HEK293 (cell line): ENCODE results near the gene TIMM17A.

Source experiments
- CTCF ChIA-PET: fragments of 350-600 bp; formaldehyde crosslinking; extraction: SDS; loops from one replicate; lab custom pipeline; 2021; ENCODE audit warnings: antibody characterized with exemption; lab: Yijun Ruan, JAX
- POLR2A ChIA-PET: fragments of 300-600 bp; formaldehyde crosslinking; extraction: SDS; loops from one replicate; lab custom pipeline; 2020; ENCODE audit warnings: antibody characterized with exemption, inconsistent platforms; lab: Yijun Ruan, JAX
- H3K27ac ChIP-seq: fragments of 200-500 bp; sonication (Bioruptor generic); 2 replicates; pipeline ENCODE4 v1.5.1; 2014; ENCODE audit warnings: low read depth, low read length, control low read depth, inconsistent platforms; ENCODE audit errors: extremely low read depth
- H3K36me3 ChIP-seq, 2 experiments: fragments of 200-500 bp in 1 of 2; sonication (Bioruptor generic) in 1 of 2; 1 replicate in 1 of 2; 2 replicates in 1 of 2; pipeline ENCODE4 v1.5.1; 2014 to 2017; ENCODE audit warnings: inconsistent platforms in 2 of 2, low read length in 2 of 2; ENCODE audit not compliant: control insufficient read depth in 2 of 2, insufficient read depth in 1 of 2
- H3K4me1 ChIP-seq: fragments of 200-500 bp; sonication (Bioruptor generic); 2 replicates; pipeline ENCODE4 v1.5.1; 2014; ENCODE audit warnings: mild to moderate bottlenecking, low read length, inconsistent platforms; ENCODE audit not compliant: control insufficient read depth, insufficient read depth
- H3K4me3 ChIP-seq: 2 replicates; pipeline ENCODE4 v1.5.1; 2011; ENCODE audit warnings: low read depth, mild to moderate bottlenecking, control low read depth, low read length, moderate library complexity
- H3K9me3 ChIP-seq: fragments of 200-500 bp; sonication (Bioruptor generic); 2 replicates; pipeline ENCODE4 v1.5.1; 2014; ENCODE audit warnings: low read depth, low read length, inconsistent platforms; ENCODE audit not compliant: control insufficient read depth, insufficient read depth
- IKZF3 ChIP-seq: fragments of 450-650 bp; IDR thresholded peaks from 2 replicates; pipeline ENCODE4 v1.5.0; 2018; ENCODE audit warnings: missing biosample characterization, mild to moderate bottlenecking, missing genetic modification characterization, moderate library complexity
- KLF7 ChIP-seq: fragments of 450-650 bp; formaldehyde crosslinking; IDR thresholded peaks from 2 replicates; pipeline ENCODE4 v1.5.1; 2016; ENCODE audit warnings: missing biosample characterization, missing genetic modification characterization, borderline replicate concordance
- REPIN1 ChIP-seq: fragments of 450-650 bp; formaldehyde crosslinking; IDR thresholded peaks from 2 replicates; pipeline ENCODE4 v1.5.1; 2017; ENCODE audit warnings: missing biosample characterization, missing genetic modification characterization, low read depth
- REST ChIP-seq: fragments of 450-650 bp; formaldehyde crosslinking; IDR thresholded peaks from 2 replicates; pipeline ENCODE4 v1.5.1; 2016; ENCODE audit warnings: missing biosample characterization, missing genetic modification characterization
- SCRT1 ChIP-seq: fragments of 450-650 bp; formaldehyde crosslinking; IDR thresholded peaks from 2 replicates; pipeline ENCODE4 v1.5.1; 2016; ENCODE audit warnings: missing biosample characterization, missing genetic modification characterization, borderline replicate concordance
- SCRT2 ChIP-seq: fragments of 450-650 bp; formaldehyde crosslinking; IDR thresholded peaks from 2 replicates; pipeline ENCODE4 v1.5.1; 2016; ENCODE audit warnings: missing biosample characterization, missing genetic modification characterization
- SP2 ChIP-seq: fragments of 450-650 bp; formaldehyde crosslinking; IDR thresholded peaks from 2 replicates; pipeline ENCODE4 v1.5.1; 2016; ENCODE audit warnings: missing biosample characterization, missing genetic modification characterization
- ZBTB17 ChIP-seq: fragments of 450-650 bp; formaldehyde crosslinking; IDR thresholded peaks from 2 replicates; pipeline ENCODE4 v1.5.1; 2016; ENCODE audit warnings: missing biosample characterization, missing genetic modification characterization
- ZBTB48 ChIP-seq: fragments of 450-650 bp; formaldehyde crosslinking; IDR thresholded peaks from 2 replicates; pipeline ENCODE4 v1.5.1; 2016; ENCODE audit warnings: missing biosample characterization, missing genetic modification characterization
- ZBTB7A ChIP-seq: fragments of 450-650 bp; formaldehyde crosslinking; IDR thresholded peaks from 2 replicates; pipeline ENCODE4 v1.5.1; 2016; ENCODE audit warnings: low read depth, missing biosample characterization, missing genetic modification characterization
- ZNF10 ChIP-seq: fragments of 450-650 bp; formaldehyde crosslinking; IDR thresholded peaks from 2 replicates; pipeline ENCODE4 v1.5.1; 2017; ENCODE audit warnings: missing biosample characterization, missing genetic modification characterization
- ZNF146 ChIP-seq: fragments of 450-650 bp; formaldehyde crosslinking; IDR thresholded peaks from 2 replicates; pipeline ENCODE4 v1.5.1; 2016; ENCODE audit warnings: missing biosample characterization, missing genetic modification characterization
- ZNF16 ChIP-seq: fragments of 450-650 bp; formaldehyde crosslinking; IDR thresholded peaks from 2 replicates; pipeline ENCODE4 v1.5.1; 2016; ENCODE audit warnings: low read depth, missing biosample characterization, missing genetic modification characterization
- ZNF175 ChIP-seq: fragments of 450-650 bp; formaldehyde crosslinking; IDR thresholded peaks from 2 replicates; pipeline ENCODE4 v1.5.1; 2016; ENCODE audit warnings: missing biosample characterization, missing genetic modification characterization
- ZNF211 ChIP-seq: fragments of 450-650 bp; formaldehyde crosslinking; IDR thresholded peaks from 2 replicates; pipeline ENCODE4 v1.5.1; 2016; ENCODE audit warnings: low read depth, missing biosample characterization, missing genetic modification characterization
- ZNF274 ChIP-seq, 2 experiments: fragments of 200-500 bp in 1 of 2; fragments of 450-650 bp in 1 of 2; sonication (Bioruptor generic) in 1 of 2; formaldehyde crosslinking in 1 of 2; IDR thresholded peaks; 2 replicates each; pipeline versions ENCODE4 v1.5.1 to v1.6.1; 2014 to 2016; ENCODE audit warnings: borderline replicate concordance in 1 of 2, inconsistent platforms in 1 of 2, low read length in 1 of 2, missing biosample characterization in 1 of 2, missing genetic modification characterization in 1 of 2
- ZNF501 ChIP-seq: fragments of 450-650 bp; formaldehyde crosslinking; IDR thresholded peaks from 2 replicates; pipeline ENCODE4 v1.5.1; 2016; ENCODE audit warnings: missing biosample characterization, missing genetic modification characterization
- ZNF624 ChIP-seq: fragments of 450-650 bp; formaldehyde crosslinking; IDR thresholded peaks from 2 replicates; pipeline ENCODE4 v1.5.1; 2017; ENCODE audit warnings: missing biosample characterization, missing genetic modification characterization
- ZNF629 ChIP-seq: fragments of 450-650 bp; formaldehyde crosslinking; IDR thresholded peaks from 2 replicates; pipeline ENCODE4 v1.5.1; 2017; ENCODE audit warnings: missing biosample characterization, missing genetic modification characterization
- TF ChIP-seq, protein P1 (sequence below): fragments of 450-650 bp; formaldehyde crosslinking; IDR thresholded peaks from 2 replicates; pipeline ENCODE4 v1.5.1; 2016; ENCODE audit warnings: missing biosample characterization, missing genetic modification characterization
- TF ChIP-seq, protein P2 (sequence below): fragments of 450-650 bp; formaldehyde crosslinking; IDR thresholded peaks from 2 replicates; pipeline ENCODE4 v1.5.1; 2016; ENCODE audit warnings: missing biosample characterization, missing genetic modification characterization
- TF ChIP-seq, protein P3 (sequence below): fragments of 450-650 bp; formaldehyde crosslinking; IDR thresholded peaks from 2 replicates; pipeline ENCODE4 v1.5.1; 2017; ENCODE audit warnings: missing biosample characterization, missing genetic modification characterization

Gene TIMM17A

GRCh38 chr1:201945863-201946223, 9.5 kb upstream of the TIMM17A start (continued):
- TF ChIP-seq KLF7 (tag by site-specific recombination), result no peak
- no peak for TF ChIP-seq ZNF175 (tag by site-specific recombination)
- no peak for TF ChIP-seq REPIN1 (tag by site-specific recombination)

DNA sequence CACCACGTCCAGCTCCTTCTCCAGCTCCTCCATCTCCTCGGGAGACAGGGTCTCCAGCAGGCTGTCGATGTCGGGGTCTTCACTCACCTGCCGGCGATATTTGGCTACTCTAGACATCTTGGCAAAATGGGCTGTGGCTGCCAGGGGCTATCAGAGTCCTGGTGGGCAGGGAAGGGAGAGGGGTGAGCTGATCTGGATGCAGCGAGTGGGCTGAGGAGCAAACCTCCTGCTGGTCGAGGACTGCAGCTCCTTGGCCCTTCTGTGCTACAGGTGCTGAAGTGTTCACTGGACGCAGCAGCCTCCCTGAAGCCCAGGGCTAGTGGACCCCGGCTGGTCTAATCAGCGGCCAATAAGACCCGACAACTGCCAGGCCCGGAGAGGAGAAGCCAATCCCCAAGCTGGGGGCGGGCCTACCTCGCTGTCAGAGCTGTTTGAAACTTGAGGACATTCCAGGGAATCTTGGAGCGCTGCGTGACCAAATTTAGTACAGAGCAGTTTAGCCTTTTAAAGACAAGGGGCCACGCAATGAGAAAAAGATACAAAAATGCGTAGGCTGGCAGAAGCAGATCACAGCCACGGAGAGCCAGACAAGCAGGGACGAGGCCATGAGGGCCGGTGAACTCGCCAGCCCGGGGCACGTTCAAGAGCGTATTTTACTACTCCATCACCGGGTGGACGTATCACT, 8.9 kb upstream of the TIMM17A start, which contains the start of gene LMOD1:
LMOD1 (minus strand) TSS at position 325 of the 685 bp plus-strand sequence; CDS start at position 117, 208 bp downstream.
- H3K4me1 ChIP-seq, result no peaks in the 10 kb centered on the region
- ChIA-PET CTCF (interaction anchor here (0.6 to 2.9 kb wide), 12 partner anchors 11 to 1324 kb away, joined by 3 to 31 read pairs (median 4); no protein-coding TSS in a partner anchor), POLR2A (interaction anchor here (0.7 to 2.5 kb wide), 7 partner anchors 9 to 97 kb away, joined by 3 to 16 read pairs (median 5); partner anchors contain the start of gene TIMM17A)
- no peak within 1 kb of the TSS; the same call in 1 of the 2 replicates for H3K27ac ChIP-seq
- no peaks in the 10 kb centered on the region for H3K36me3 ChIP-seq
- H3K4me3 ChIP-seq, result peak within 1 kb of the TSS; percentile 47
- H3K9me3 ChIP-seq, result no peaks in the 10 kb centered on the region
- TF ChIP-seq ZNF501 (tag by site-specific recombination), result 0 out of 2 replicates have a peak, but pooled peaks have one; percentile 29
- TF ChIP-seq ZNF211 (tag by site-specific recombination), result no peak
- TF ChIP-seq, protein P1, sequence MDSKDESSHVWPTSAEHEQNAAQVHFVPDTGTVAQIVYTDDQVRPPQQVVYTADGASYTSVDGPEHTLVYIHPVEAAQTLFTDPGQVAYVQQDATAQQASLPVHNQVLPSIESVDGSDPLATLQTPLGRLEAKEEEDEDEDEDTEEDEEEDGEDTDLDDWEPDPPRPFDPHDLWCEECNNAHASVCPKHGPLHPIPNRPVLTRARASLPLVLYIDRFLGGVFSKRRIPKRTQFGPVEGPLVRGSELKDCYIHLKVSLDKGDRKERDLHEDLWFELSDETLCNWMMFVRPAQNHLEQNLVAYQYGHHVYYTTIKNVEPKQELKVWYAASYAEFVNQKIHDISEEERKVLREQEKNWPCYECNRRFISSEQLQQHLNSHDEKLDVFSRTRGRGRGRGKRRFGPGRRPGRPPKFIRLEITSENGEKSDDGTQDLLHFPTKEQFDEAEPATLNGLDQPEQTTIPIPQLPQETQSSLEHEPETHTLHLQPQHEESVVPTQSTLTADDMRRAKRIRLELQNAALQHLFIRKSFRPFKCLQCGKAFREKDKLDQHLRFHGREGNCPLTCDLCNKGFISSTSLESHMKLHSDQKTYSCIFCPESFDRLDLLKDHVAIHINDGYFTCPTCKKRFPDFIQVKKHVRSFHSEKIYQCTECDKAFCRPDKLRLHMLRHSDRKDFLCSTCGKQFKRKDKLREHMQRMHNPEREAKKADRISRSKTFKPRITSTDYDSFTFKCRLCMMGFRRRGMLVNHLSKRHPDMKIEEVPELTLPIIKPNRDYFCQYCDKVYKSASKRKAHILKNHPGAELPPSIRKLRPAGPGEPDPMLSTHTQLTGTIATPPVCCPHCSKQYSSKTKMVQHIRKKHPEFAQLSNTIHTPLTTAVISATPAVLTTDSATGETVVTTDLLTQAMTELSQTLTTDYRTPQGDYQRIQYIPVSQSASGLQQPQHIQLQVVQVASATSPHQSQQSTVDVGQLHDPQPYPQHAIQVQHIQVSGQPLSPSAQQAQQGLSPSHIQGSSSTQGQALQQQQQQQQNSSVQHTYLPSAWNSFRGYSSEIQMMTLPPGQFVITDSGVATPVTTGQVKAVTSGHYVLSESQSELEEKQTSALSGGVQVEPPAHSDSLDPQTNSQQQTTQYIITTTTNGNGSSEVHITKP (tag by site-specific recombination), result no peak; the same call in 1 of the 2 replicates
- peak; percentile 15; the same call in 1 of the 2 replicates for TF ChIP-seq ZNF629 (tag by site-specific recombination)
- TF ChIP-seq IKZF3 (tag by site-specific recombination), result peak; percentile 85; the same call in 1 of the 2 replicates
- TF ChIP-seq ZNF274 (IDR thresholded peaks at IDR 0.05; ENCODE audit: low read length), result no peak
- TF ChIP-seq ZNF274 (tag by site-specific recombination; IDR thresholded peaks at IDR 0.05; ENCODE audit: borderline replicate concordance), result no peak
- TF ChIP-seq SCRT1 (tag by site-specific recombination), result peak; percentile 85; the same call in 1 of the 2 replicates
- no peak for TF ChIP-seq ZNF146
- TF ChIP-seq ZNF624 (tag by site-specific recombination), result no peak
- TF ChIP-seq SP2, result peak; percentile 69
- 0 out of 2 replicates have a peak, but pooled peaks have one; percentile 10 for TF ChIP-seq ZBTB17
- no peak for TF ChIP-seq ZBTB7A (tag by site-specific recombination)
- peak; percentile 97 for TF ChIP-seq SCRT2 (tag by site-specific recombination)
- 0 out of 2 replicates have a peak, but pooled peaks have one; percentile 27 for TF ChIP-seq ZNF10 (tag by site-specific recombination)
- peak; percentile 50; the same call in 1 of the 2 replicates for TF ChIP-seq ZBTB48 (tag by site-specific recombination)
- peak; percentile 39; the same call in 1 of the 2 replicates for TF ChIP-seq REST (tag by site-specific recombination)
- TF ChIP-seq ZNF16, result no peak
- TF ChIP-seq, protein P2, sequence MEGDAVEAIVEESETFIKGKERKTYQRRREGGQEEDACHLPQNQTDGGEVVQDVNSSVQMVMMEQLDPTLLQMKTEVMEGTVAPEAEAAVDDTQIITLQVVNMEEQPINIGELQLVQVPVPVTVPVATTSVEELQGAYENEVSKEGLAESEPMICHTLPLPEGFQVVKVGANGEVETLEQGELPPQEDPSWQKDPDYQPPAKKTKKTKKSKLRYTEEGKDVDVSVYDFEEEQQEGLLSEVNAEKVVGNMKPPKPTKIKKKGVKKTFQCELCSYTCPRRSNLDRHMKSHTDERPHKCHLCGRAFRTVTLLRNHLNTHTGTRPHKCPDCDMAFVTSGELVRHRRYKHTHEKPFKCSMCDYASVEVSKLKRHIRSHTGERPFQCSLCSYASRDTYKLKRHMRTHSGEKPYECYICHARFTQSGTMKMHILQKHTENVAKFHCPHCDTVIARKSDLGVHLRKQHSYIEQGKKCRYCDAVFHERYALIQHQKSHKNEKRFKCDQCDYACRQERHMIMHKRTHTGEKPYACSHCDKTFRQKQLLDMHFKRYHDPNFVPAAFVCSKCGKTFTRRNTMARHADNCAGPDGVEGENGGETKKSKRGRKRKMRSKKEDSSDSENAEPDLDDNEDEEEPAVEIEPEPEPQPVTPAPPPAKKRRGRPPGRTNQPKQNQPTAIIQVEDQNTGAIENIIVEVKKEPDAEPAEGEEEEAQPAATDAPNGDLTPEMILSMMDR (tag by site-specific recombination), result 0 out of 2 replicates have a peak, but pooled peaks have one; percentile 17
- TF ChIP-seq, protein P3, sequence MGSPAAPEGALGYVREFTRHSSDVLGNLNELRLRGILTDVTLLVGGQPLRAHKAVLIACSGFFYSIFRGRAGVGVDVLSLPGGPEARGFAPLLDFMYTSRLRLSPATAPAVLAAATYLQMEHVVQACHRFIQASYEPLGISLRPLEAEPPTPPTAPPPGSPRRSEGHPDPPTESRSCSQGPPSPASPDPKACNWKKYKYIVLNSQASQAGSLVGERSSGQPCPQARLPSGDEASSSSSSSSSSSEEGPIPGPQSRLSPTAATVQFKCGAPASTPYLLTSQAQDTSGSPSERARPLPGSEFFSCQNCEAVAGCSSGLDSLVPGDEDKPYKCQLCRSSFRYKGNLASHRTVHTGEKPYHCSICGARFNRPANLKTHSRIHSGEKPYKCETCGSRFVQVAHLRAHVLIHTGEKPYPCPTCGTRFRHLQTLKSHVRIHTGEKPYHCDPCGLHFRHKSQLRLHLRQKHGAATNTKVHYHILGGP (tag by site-specific recombination), result 0 out of 2 replicates have a peak, but pooled peaks have one; percentile 48
